Measurements from ENCODE around the gene TBCD.

- TF ChIP-seq, protein P1, sequence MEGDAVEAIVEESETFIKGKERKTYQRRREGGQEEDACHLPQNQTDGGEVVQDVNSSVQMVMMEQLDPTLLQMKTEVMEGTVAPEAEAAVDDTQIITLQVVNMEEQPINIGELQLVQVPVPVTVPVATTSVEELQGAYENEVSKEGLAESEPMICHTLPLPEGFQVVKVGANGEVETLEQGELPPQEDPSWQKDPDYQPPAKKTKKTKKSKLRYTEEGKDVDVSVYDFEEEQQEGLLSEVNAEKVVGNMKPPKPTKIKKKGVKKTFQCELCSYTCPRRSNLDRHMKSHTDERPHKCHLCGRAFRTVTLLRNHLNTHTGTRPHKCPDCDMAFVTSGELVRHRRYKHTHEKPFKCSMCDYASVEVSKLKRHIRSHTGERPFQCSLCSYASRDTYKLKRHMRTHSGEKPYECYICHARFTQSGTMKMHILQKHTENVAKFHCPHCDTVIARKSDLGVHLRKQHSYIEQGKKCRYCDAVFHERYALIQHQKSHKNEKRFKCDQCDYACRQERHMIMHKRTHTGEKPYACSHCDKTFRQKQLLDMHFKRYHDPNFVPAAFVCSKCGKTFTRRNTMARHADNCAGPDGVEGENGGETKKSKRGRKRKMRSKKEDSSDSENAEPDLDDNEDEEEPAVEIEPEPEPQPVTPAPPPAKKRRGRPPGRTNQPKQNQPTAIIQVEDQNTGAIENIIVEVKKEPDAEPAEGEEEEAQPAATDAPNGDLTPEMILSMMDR (IDR thresholded peaks at IDR 0.05; ENCODE audit: poor library complexity, severe bottlenecking) = no peak
- TF ChIP-seq EP300 (conservative IDR thresholded peaks at IDR 0.05; ENCODE audit: poor library complexity, severe bottlenecking) (no peak), EZH2 (IDR thresholded peaks at IDR 0.05; ENCODE audit: borderline replicate concordance, insufficient read depth, low read length, poor library complexity, severe bottlenecking) (no peak), POLR2AphosphoS5 (IDR thresholded peaks at IDR 0.05) (no peak), REST (IDR thresholded peaks at IDR 0.05; ENCODE audit: borderline replicate concordance) (no peak)
Observed at GRCh38 chr17:82924812-82925211, 172.9 kb downstream of the TBCD start.

Data from neural cell (in vitro differentiated cells).